ENCODE measurements around the gene PDE4B. TPM values are rescaled to one million over a fixed set of nuclear protein-coding genes. Genes with fewer than 3 reads are reported as not detected.
"Not testable (repeated sequence)": the region's sequence is repeated elsewhere in the genome, so short reads cannot be mapped to it uniquely, and the experiment has no call there.

The PDE4B gene
- total and polyA plus RNA-seq, 2 donors from 2014 or later = 2.0 to 8.7 TPM

- FAIRE-seq = no peak
- Histone ChIP-seq H3K9ac (ENCODE audit: low read length in 3 of 3) (no peak overlapping the region), H3K27ac (ENCODE audit: low read depth in 2 of 2, low read length in 2 of 2) (no peak overlapping the region), H3K4me3 (ENCODE audit: low read length in 3 of 3) (no peak overlapping the region), H3K27me3 (ENCODE audit: control insufficient read depth, insufficient read depth, low read length) (no peaks in the 10 kb centered on the region), H3K9me3 (ENCODE audit: control insufficient read depth in 2 of 3, insufficient read depth in 1 of 3, low read length in 3 of 3) (no peaks in the 10 kb centered on the region), H3K36me3 (ENCODE audit: control insufficient read depth in 2 of 3, insufficient read depth in 3 of 3, low read length in 3 of 3) (no peaks in the 10 kb centered on the region), H3K4me1 (ENCODE audit: control insufficient read depth in 2 of 3, insufficient read depth in 2 of 3, low read depth in 1 of 3, low read length in 3 of 3) (no peaks in the 10 kb centered on the region)
- DNase-seq = no peak
- intact Hi-C loops (cut with DNase I) = no loop called here
- TF ChIP-seq CTCF (IDR thresholded peaks at IDR 0.05; ENCODE audit: borderline replicate concordance, extremely low read depth, insufficient read depth) = no peak
Measured at GRCh38 chr1:66108624-66109023, 315.9 kb downstream of the PDE4B start.

GRCh38 chr1:66112744-66113400 lies 320.2 kb downstream of the PDE4B start:
- Histone ChIP-seq H3K36me3 (ENCODE audit: control insufficient read depth in 2 of 3, insufficient read depth in 3 of 3, low read length in 3 of 3) (no peaks in the 10 kb centered on the region), H3K27ac (ENCODE audit: low read depth in 2 of 2, low read length in 2 of 2) (no peak overlapping the region), H3K27me3 (ENCODE audit: control insufficient read depth, insufficient read depth, low read length) (no peaks in the 10 kb centered on the region), H3K9me3 (ENCODE audit: control insufficient read depth in 2 of 3, insufficient read depth in 1 of 3, low read length in 3 of 3) (no peaks in the 10 kb centered on the region), H3K4me3 (ENCODE audit: low read length in 3 of 3) (no peak overlapping the region), H3K4me1 (ENCODE audit: control insufficient read depth in 2 of 3, insufficient read depth in 2 of 3, low read depth in 1 of 3, low read length in 3 of 3) (no peaks in the 10 kb centered on the region), H3K9ac (ENCODE audit: low read length in 3 of 3) (no peak overlapping the region)
- intact Hi-C loops (cut with DNase I) = no loop called here
- FAIRE-seq (no peak), DNase-seq (no peak)
- TF ChIP-seq CTCF (IDR thresholded peaks at IDR 0.05; ENCODE audit: borderline replicate concordance, extremely low read depth, insufficient read depth) = no peak

- Histone ChIP-seq H3K27me3 (ENCODE audit: control insufficient read depth, insufficient read depth, low read length) (no peaks in the 10 kb centered on the region), H3K9ac (ENCODE audit: low read length in 3 of 3) (no peak overlapping the region), H3K9me3 (ENCODE audit: control insufficient read depth in 2 of 3, insufficient read depth in 1 of 3, low read length in 3 of 3) (no peaks in the 10 kb centered on the region), H3K27ac (ENCODE audit: low read depth in 2 of 2, low read length in 2 of 2) (no peak overlapping the region), H3K4me1 (ENCODE audit: control insufficient read depth in 2 of 3, insufficient read depth in 2 of 3, low read depth in 1 of 3, low read length in 3 of 3) (no peaks in the 10 kb centered on the region), H3K4me3 (ENCODE audit: low read length in 3 of 3) (no peak overlapping the region), H3K36me3 (ENCODE audit: control insufficient read depth in 2 of 3, insufficient read depth in 3 of 3, low read length in 3 of 3) (no peaks in the 10 kb centered on the region)
- DNase-seq (peak in 1 of 5 donors; percentile 2), FAIRE-seq (no peak)
- intact Hi-C loops (cut with DNase I) = no loop called here
- no peak for TF ChIP-seq CTCF (IDR thresholded peaks at IDR 0.05; ENCODE audit: borderline replicate concordance, extremely low read depth, insufficient read depth)
Measured at GRCh38 chr1:66119148-66119547, 326.5 kb downstream of the PDE4B start.

GRCh38 chr1:66124670-66125069 lies 332.0 kb downstream of the PDE4B start:
- Histone ChIP-seq H3K4me1 (ENCODE audit: control insufficient read depth in 2 of 3, insufficient read depth in 2 of 3, low read depth in 1 of 3, low read length in 3 of 3) (no peaks in the 10 kb centered on the region), H3K27me3 (ENCODE audit: control insufficient read depth, insufficient read depth, low read length) (no peaks in the 10 kb centered on the region), H3K27ac (ENCODE audit: low read depth in 2 of 2, low read length in 2 of 2) (no peak overlapping the region), H3K36me3 (ENCODE audit: control insufficient read depth in 2 of 3, insufficient read depth in 3 of 3, low read length in 3 of 3) (no peaks in the 10 kb centered on the region), H3K9me3 (ENCODE audit: control insufficient read depth in 2 of 3, insufficient read depth in 1 of 3, low read length in 3 of 3) (no peaks in the 10 kb centered on the region), H3K4me3 (ENCODE audit: low read length in 3 of 3) (no peak overlapping the region), H3K9ac (ENCODE audit: low read length in 3 of 3) (no peak overlapping the region)
- intact Hi-C loops (cut with DNase I) = no loop called here
- no peak for TF ChIP-seq CTCF (IDR thresholded peaks at IDR 0.05; ENCODE audit: borderline replicate concordance, extremely low read depth, insufficient read depth)
- FAIRE-seq (no peak), DNase-seq (no peak)

- intact Hi-C loops (cut with DNase I); DNase-seq; H3K9me3 ChIP-seq (ENCODE audit: control insufficient read depth in 2 of 3, insufficient read depth in 1 of 3, low read length in 3 of 3); H3K27me3 ChIP-seq (ENCODE audit: control insufficient read depth, insufficient read depth, low read length); H3K9ac ChIP-seq (ENCODE audit: low read length in 3 of 3); H3K27ac ChIP-seq (ENCODE audit: low read depth in 2 of 2, low read length in 2 of 2); H3K4me3 ChIP-seq (ENCODE audit: low read length in 3 of 3); H3K4me1 ChIP-seq (ENCODE audit: control insufficient read depth in 2 of 3, insufficient read depth in 2 of 3, low read depth in 1 of 3, low read length in 3 of 3); FAIRE-seq; H3K36me3 ChIP-seq (ENCODE audit: control insufficient read depth in 2 of 3, insufficient read depth in 3 of 3, low read length in 3 of 3): not testable (repeated sequence)
Measured at GRCh38 chr1:66128641-66129040, 335.9 kb downstream of the PDE4B start.

All from kidney (tissue), 14 donors.